Frontal cortex (tissue), 4 donors: ENCODE results near the gene PRSS21. TPM values are rescaled to one million over a fixed set of nuclear protein-coding genes. Genes with fewer than 3 reads are reported as not detected.

Experiments
- DNase-seq, 2 donors: peaks; one replicate each; pipeline ENCODE4 v3.0.0; 2012; ENCODE audit warnings: low spot score in 2 of 2
- FAIRE-seq: peaks from 2 replicates; lab custom pipeline; 2012; peaks lifted over from hg19 to GRCh38; lab: Jason Lieb, UNC
- total RNA-seq: library from RNA; depleted of rRNA; stranded (reverse); fragments of >200 nt; gene quantifications from one replicate; pipeline ENCODE4 v1.2.3, GENCODE V29; 2014
- donor health status: control.
- donor health status: control.
- donor health status: control.

The PRSS21 gene
- total RNA-seq, 1 donor from 2014 or later = not detected

- FAIRE-seq (no peak), DNase-seq (peak; percentile 70 to 89)
Measured at GRCh38 chr16:2838928-2839327, 21.9 kb downstream of the PRSS21 start.

DNA sequence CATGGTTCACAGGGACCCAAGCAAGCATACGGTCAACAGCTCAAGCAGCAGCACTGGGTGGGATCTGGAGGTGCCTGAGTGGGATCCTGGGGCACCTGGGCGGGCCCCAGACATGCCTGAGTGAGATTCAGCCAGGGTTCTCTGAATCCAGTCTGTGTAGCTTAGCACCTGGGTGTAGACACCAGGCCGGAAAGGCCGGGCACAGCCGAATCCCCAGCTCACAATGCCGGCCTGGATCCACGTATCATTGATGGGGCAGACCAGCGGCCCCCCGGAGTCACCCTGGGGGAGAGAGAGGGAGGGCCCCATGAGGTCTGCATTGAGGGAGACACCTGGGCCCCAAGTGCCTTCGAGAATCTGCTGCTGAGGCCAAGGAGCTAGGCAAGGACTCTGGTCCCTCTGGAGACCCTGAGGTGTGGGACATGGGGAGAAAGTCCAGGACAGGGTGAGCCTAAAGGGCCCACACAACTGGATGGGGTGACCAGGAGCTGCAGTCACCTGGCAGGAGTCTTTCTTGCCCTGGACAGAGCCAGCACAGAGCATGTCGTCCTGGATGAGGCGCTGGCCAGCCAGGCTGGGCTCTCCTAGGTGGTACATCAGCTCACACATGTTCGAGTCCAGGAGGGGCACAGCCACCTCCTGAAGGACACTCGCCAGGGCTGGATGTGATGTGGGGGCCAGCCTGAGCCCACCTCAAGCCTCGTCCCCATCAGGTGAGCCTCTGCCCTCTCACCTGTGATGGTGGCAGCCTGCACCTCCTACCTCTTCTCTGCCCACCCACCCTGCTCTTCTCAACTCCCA is 22.8 kb downstream of the PRSS21 start:
- DNase-seq (no peak), FAIRE-seq (no peak)

DNA sequence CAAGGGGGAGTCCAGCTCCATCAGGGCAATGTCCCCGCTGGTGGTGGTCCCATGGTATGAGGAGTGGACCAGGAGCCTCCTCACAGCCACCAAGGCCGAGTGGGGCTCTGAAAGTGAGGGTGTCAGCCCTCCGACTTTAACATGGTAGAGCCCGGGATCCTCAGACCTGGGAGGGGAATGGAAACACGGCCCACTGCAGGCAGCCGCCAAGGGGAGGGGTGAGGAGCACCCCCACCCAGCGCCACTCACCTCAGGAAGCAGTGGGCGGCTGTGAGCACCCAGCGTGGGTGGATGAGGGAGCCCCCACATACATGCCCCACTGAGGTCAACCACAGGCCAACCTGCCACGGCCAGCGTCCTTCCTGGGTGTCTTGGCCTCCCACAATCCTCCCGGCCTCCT is 23.9 kb downstream of the PRSS21 start:
- DNase-seq = no peak
- no peak for FAIRE-seq

DNA sequence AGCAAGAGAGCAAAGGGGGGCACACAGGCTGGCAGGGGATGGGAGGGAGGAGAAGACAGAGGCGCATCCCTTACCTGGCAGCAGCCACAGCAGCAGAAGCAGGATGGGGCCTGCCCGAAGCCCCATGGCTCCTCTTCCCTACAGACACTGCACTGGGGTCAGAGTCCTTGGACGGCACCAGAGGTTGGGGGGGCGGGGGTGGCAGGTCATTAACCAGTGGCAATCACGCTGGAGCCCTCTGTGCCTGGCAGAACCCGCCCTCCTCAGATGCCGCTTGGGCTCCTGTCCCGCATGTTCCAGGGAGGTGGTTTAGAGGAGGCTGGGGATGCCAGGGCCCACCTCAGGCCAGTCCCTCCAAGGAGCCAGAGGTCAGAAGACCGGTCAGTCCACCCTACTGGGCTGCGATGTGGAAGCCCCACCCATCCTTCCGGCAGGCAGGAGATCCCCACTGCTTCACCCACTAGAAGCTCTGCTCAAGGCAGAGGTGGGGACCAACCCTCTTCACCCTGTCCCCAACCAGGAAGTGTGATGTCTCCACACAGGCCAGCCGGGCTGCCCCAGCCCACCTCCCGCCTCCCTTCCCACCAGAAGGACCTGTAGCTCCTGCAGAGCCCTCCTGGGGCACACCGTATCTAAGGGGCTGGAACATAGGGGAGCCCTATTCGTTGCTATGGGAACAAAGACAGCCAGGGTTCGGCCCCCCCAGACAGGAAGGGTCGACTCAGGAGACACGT is 24.7 kb downstream of the PRSS21 start:
- no peak for FAIRE-seq
- DNase-seq = no peak

GRCh38 chr16:2842340-2843000 is 25.4 kb downstream of the PRSS21 start:
- FAIRE-seq = no peak
- no peak for DNase-seq

DNA sequence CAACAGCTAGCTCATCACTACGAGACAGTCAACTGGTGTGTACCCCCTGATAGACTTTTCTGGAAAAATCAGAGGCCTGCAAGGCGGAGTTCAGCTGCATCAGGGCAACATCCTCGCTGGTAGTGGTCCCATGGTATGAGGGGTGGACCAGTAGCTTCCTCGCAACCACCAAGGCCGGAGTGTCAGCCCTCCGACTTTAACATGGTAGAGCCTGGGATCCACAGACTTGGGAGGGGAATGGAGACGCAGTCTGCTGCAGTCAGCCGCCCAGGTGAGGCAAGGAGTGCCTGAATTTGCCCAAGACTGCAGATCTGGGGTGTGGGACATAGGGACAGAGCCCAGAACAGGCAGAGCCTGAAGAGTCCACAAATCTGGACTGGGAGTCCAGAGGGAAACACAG is 26.5 kb downstream of the PRSS21 start:
- DNase-seq = no peak
- no peak for FAIRE-seq

DNA sequence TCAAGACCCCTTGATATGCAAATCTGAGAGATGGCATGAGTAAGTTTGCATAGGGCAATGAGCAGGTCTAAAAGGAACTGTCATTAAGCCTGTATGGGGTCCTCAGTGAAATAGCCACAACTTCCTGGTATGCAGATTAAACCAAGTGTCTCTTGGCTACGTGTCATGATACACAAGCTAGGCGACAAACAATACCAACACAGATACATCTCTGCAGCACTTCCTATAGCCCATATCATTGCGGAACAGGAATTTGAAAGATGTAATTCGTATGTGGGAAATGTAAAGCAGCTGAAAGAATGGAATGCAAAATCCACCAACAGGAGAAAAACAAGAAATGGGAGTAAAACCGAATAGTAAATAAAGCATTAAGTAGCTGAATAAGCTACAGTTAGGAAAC is 28.1 kb downstream of the PRSS21 start:
- FAIRE-seq (no peak), DNase-seq (no peak)

GRCh38 chr16:2846511-2847310 is 29.7 kb downstream of the PRSS21 start:
- no peak for DNase-seq
- FAIRE-seq = no peak

DNA sequence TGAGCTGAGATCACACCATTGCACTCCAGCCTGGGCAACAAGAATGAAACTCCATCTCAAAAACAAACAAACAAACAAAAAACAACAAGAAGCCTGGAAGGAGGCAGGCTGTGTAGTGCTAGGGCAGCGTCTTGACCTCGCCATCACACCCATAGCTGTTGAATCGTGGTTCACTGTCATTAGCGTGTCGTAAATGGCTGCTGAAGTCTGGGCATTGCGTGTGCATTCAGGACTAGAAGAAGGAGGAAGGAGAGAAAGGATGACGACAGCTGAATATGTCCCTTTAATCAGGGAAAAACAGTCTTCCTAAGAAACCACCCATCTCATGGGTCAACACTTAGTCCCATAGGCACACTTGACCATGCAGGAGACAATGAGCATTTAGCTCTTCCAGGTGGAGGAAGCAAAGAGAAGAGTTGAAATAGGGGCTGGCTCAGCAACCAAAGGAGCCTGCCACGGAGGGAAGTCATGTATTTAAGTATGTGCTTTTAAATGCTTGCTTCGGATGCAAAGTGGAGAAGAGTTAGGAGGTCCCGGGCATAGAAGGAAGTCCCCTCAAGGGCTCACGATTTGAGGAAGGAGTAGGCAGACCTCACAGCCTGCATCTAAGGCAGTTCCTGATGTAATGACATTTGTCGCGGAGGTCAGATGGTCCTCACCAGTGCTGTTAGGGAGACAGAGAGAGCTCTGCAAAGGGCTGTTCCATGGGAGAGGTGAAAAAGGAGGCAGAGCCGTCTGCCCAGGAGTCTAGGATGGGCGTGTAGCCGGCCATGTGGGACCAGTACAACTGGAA is 32.1 kb downstream of the PRSS21 start:
- FAIRE-seq = no peak
- no peak for DNase-seq

DNA sequence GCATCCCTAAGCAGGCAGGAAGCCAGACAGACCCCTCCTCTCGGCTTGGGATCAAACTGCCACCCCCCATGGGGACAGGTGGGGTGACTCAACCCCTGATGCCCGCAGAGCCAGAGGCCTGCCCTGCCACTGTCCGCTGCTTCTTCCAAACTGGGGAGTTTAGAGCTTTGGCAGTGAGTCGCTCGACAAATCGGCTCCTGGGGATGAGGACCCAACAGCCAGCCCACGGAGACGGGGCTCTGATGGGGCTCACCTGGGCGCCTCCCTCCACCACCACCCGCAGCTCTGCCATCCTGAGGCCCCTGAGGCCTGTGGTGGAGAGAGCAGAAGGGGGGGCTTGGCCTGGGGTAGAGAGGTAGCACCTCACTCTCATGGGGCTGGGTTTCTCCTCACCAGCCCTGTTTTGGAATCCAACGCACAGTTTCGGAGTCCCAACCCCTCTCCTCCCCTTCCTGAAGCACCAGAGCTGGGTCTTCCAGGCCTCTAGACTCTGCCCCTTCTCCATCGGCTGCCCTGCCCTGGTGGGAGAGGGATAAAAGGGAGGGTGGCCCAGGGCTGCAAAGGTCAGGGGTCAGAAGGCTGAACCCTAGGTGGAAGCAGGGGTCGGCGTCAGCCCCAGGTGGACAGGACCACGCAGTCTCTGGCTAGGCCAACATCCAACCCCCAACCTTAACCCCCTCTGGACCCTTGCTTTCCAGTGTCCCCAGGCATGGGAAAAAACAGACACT is 35.1 kb downstream of the PRSS21 start:
- DNase-seq (no peak), FAIRE-seq (no peak)

DNA sequence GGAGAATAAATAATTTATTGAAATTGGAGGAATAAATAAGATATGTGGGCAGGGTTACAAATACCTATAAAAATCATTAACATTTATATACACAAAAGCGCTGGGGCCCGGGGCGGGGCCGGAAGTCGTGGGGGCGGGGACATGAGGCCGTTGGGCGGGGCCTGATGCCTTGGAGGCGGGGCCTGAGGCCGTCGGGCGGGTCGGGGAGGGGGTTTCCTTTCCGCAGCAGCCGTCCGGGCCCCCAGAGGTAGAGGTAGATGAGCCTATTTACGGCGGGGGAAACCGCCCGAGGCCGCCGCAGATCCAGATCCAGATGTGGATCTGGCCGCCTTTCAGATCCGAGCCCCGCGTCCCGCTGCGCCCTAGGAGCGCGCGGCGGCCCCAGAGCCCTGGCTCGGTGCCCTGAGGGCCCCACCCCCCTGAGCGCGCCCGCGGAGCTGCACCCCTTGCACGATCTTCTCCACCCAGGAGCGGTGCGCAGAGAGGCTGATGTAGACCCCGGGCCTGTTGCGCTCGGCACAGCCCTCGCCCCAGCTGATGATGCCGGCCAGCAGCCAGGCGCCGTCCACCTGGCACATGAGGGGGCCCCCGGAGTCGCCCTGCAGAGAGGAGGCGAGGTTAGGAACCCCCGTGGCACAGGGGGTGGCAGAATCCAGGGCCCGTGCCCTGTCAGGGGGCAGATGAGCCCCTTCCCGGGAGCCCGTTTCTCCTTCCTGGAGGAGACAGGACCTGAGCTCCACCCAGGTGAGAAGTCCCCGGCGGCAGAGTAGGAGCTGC is 35.9 kb downstream of the PRSS21 start:
- DNase-seq (no peak), FAIRE-seq (no peak)

DNA sequence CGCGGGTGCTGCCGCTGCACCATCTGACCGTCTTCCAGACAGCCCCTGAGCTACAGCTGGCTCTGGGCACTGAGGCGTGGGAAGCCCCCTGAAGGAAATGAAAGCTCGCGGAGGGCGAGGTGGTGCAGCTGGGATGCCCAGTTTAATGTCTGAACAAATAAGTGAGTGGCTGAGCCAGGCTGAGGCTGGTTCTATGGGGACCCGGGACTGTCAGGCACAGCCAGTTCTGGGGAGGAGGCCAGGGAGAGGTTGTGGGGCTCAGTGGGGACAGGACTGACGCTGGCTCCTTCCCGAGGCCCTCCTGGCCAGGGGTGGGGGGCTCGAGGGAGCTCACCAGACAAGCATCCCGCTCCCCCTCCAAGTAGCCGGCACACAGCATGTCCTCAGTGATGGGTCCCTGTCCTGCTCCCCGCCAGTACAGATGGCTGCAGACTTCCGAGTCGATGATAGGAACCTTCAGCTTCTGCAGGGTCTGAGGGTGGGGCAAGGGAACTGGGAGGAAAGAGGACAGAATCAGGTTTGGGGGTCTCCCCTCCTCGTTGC is 36.6 kb downstream of the PRSS21 start:
- DNase-seq (no peak), FAIRE-seq (no peak)

DNA sequence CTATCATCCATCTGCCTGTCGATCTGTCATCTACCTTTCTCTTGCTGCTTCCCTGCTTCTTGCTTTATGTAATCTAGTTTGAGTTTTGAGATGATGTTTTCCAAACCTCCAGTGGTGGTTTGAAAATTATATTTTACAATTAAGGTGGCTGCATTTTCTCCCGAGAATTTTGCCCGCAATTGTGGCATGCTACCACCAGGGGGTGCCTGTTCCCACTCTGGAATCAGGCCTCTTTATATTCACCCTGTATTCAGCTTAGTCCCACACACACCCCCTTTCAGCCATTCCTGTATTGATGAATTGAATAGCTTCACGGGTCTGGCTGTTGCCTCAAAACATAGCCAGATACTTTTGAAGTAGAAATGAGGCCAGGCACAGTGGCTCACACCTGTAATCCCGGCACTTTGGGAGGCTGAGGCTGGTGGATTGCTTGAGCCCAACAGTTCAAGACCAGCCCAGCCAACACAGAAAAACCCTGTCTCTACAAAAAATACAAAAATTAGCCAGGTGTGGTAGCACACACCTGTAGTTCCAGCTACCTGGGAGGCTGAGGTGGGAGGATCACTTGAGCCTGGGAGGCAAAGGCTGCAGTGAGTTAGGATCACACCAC is 37.8 kb downstream of the PRSS21 start:
- FAIRE-seq (no peak), DNase-seq (no peak)

DNA sequence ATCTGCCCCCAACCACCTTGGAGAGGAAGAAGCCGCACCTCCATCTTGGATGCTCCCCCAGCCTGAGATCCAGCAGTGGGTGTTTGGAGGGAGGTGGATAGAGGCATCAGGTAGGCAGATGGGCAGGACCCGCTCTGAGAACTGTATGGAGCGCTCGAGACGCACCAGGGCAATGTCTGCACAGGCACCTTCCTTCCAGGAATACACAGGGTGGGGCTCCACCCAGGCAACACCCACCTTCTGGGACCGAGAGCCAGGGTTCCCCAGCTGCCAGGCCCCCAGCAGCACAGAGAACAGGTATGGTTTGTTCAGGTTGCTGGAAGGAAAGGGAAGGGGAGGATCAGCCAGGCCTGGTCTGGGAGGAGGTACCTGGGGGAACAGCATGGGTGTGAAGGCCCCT is 38.5 kb downstream of the PRSS21 start:
- DNase-seq (no peak), FAIRE-seq (no peak)

GRCh38 chr16:2856061-2856670 is 39.1 kb downstream of the PRSS21 start:
- DNase-seq (no peak), FAIRE-seq (no peak)

DNA sequence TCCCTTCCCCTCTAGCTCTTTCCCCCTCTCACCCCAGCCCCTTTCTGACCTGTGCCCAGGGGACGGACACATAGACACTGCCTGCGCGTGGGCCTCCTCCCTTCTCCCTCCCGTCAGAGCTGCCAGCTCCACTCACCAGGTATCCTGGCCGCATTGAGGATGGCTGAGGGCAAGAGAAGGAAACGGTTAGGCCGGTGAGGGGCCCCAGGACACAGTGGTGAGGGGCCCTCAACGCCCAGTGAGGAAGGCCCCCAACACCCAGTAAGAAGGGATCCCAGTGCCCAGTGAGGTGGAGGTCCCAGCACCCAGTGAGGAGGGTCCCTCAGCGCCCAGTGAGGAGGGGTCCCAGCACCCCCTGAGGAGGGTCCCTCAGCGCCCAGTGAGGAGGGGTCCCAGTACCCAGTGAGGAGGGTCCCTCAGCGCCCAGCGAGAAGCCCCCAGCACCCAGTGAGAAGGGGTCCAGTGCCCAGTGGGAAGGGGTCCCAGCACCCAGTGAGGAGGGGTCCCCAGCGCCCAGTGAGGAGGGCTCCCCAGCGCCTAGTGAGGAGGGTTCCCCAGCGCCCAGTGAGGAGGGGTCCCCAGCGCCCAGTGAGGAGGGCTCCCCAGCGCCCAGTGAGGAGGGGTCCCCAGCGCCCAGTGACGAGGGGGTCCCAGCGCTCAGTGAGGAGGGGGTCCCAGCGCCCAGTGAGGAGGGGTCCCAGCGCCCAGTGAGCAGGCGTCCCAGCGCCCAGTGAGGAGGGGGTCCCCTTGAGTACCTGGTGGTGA is 39.8 kb downstream of the PRSS21 start:
- FAIRE-seq (no peak), DNase-seq (no peak)
